HG02678 (cell line): ENCODE data around the gene MMS19.
"Not testable (repeated sequence)": the region's sequence is repeated elsewhere in the genome, so short reads cannot be mapped to it uniquely, and the experiment has no call there.

Experiments
- ATAC-seq: cut with Tn5 transposase; IDR thresholded peaks from one replicate; pipeline ENCODE4 v1.9.1; 2021; ENCODE audit warnings: mild to moderate bottlenecking, moderate library complexity; ENCODE audit not compliant: unreplicated experiment

MMS19 gene

DNA sequence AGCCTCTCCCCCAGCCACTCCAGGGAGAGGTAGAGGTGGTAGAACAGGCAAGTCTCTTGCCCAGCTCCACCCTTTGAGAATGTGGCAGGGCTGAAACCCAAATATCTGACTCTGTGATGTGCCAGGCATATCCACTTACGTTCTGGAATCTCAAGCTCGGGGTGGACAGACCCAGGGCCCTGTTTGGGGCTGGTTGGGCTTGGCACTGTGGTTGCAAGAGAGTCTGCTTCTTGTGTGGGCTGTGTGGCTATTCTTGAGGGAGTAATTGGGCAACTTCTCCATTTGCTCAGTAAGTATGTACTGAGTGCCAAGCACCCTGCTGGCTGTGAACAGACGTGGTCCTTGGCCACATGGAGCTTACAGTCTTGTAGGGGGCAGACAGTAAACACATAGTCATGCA lies 5.2 kb upstream of the MMS19 start:
- no peak for ATAC-seq

DNA sequence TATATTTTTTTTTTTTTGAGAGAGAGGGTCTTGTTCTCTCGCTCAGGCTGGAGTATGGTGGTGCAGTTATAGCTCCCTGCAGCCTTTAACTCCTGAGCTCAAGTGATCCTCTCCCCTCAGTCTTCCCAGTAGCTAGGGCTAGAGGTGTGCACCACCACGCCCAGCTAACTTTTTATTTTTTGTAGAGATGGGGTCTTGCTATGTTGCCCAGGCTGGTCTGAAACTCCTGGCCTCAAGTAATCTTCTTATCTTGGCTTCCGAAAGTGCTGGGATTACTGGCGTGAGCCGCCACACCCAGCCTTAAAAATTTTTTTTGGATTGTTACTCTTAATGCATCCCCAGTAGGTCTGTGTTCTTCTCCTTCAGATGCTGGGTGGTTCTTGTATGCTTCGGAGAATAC lies 4.7 kb upstream of the MMS19 start:
- no peak for ATAC-seq

DNA sequence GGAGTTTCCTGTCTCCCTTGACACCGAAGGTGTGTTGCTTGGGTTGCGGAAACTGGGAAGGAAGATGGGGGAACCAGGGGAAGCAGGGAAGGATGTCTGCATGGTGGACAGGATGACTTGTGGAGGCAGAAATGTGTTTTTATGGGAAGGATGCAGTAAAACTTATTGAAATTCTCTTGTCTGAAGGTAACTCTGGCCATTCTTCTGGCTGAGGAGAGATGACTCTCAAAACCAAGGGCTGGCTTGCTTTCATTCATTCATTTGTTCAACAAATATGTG lies 2.0 kb upstream of the MMS19 start:
- no peak for ATAC-seq

DNA sequence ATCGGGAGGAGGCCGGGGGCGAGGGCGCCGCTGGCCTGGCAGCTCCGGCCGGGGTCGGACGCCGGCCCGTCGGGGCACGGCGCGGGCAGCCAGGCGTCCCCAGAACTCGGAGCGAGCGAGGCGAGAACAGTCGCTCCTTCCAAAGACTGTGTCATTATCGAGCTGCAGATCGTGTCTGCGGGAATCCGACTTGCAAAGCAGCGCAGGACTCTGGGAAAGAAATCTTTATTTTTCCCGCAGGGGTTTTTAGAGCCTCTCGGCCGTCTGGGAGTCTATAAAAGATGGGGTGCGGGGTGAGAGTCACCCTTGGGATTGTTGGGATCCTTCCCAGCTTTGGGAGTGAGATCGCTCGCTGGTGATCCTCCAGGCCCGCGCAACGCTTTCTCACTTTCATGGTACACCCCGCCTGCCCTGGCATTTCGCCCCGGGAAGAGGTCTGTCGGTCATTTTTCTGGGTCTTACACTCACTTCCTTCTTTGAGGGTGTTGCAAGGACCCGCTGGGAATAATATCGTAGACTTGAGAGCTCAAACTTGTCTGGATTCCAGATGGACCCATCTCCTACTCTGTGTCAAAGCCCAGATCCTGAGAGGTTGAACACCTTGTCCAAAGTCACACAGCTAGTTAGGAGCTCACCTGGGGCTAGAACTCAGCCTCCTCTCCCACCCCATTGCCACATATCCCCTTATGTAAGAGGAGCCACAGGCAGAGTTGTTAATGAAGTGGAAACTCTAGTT lies 1.5 kb upstream of the MMS19 start:
- ATAC-seq, result no peak

DNA sequence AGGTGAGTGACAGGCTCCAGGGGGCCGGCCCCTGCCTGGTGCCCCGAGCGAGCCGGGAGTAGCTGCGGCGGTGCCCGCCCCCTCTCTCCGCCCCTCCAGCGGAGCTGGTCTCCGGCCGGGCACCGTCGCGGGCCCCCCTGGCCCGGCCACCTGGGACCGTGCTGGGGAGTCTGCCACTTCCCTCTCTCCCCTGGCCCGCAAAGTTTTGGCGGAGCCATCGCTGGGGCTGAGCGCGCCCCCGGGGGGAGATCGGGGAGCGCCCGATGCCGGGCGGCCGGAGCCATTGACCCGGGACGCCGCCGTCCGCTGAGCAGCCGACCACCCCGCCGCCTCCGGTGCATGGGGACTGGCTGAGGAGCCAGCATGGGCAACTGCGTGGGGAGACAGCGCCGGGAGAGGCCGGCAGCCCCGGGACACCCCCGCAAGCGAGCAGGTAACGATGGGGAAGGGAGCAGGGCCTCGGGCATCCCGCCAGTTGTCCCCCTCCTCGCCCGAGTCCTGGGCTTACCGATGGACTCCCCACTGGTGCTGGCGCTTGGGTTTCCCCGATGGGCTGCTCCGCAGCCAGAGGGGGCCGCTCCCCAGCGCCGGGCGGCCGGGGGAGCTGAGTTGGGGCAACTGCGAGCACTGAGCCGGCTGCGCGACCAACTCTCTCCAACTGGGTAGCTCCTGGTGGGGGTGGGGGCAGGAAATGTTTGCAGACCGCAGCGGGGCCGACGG lies 779 bp upstream of the MMS19 start, which contains the start of gene UBTD1:
Gene UBTD1 (plus strand): TSS at position 84 of the 720 bp plus-strand sequence. CDS start 280 bp downstream, at position 364.
- ATAC-seq, result no peak

DNA sequence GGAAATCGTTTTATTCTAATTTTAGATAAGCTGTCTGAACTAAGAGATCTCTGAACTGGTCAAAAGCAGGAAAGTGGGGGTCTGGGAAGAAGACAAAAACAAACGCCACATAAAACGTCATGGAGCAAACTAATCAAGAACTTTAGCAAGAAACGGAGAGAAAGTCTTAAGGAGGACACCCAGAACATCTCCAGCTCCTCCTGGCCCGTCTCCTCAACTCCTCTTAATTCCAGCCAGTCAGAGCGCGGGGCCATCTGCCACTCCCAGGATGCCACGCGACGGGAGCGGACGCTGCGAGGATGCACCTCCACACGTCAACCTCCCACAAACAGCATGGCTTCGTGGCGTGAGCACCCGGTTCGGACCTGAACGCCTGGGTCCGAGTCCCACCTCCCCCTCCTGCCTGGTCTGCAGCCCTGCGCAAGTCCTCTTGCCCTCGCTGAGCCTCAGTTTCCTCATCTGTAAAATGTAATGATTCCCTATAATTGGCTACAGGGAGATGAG lies 598 bp downstream of the MMS19 start:
- ATAC-seq, result peak; percentile 17

DNA sequence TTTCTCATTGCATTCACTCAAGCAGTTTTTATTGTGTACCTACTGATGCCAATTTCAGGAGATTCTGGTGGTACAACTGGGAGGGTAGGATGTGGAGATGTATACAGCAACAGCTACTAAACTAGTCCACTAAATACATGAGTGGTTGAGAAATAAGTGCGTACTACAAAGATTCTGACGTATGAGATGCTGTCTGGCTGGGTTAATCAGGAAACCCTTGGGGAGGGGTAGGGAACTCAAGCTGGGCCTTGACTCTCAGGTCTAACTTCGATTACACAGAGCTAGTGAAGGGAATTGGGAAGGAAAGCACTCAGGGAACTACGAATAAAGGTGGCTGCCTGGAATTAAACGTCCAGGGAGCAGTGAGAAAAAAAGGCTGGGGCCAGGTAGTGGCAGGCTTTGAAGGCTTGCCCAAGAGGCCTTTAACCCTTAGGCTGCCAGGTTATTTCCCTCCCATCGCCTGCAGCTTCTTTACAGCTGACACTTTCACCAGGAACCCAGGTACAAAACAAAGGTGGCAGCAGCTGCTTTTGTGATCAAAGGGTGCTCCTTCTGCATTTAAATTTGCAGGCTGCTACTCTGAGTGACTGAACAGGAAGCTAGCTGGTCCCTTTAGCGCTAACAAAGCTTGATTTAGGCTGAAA lies 3.2 kb downstream of the MMS19 start:
- no peak for ATAC-seq

DNA sequence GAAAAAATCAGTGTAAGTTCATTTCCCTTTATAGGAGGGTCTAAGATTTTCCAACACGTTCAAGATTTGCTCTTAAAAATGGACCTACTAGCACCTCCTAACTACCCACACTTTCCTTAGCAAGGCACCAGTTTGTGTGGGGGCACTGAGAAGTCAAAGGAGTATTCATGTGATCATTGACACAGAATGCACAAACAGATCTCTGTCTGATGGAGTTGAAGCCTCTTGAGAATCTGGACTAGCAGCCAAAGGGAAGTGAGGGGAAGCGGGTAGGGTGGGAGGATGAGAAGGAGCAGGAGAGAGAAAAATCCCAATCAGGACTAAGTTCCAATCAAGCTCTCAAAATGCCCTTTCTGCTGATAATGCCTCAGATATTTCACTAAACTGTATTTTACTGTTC lies 4.1 kb downstream of the MMS19 start:
- no peak for ATAC-seq

DNA sequence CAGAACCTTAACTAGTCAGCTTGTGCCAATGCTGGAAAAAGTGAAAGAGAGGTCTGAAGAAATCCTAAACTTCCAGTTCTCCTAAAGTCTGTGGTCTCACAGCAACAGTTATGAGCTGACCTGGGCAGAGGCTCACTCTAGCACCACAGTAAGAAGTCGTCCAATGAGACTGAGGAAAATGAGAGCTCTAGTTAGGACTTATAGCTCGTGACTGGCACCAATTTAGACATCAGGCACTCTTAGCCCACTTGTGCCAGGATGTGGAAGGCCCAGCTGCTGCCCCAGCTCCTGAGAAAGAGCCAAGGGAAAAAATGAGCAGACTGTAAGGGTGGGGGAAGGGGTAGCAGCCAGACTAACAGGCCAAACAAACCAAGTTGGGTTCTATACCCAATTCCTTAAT lies 7.6 kb downstream of the MMS19 start:
- ATAC-seq, result no peak

DNA sequence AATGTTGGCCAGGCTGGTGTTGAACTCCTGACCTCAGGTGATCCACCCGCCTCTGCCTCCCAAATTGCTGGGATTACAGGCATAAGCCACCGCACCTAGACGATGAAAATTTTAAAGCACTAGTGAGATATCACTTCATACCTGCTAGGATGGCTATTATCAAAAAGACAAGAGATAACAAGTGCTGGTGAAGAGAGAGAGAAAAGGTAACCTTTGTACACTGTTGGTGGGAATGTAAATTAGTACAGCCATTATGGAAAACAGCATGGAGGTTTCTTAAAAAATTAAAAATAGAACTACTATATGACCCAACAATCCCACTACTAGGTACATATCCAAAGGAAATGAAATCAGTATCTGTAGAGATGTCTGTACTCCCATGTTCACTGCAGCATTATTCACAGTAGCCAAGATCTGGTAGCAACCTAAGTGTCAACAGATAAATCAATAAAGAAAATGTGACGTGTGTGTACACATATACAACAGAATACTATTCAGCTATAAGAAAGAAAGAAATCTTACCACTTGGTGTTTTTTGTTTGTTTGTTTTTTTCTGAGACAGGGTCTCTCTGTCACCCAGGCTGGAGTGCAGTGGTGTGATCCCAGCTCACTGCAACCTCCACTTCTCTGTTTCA lies 12.5 kb downstream of the MMS19 start:
- ATAC-seq, result no peak

DNA sequence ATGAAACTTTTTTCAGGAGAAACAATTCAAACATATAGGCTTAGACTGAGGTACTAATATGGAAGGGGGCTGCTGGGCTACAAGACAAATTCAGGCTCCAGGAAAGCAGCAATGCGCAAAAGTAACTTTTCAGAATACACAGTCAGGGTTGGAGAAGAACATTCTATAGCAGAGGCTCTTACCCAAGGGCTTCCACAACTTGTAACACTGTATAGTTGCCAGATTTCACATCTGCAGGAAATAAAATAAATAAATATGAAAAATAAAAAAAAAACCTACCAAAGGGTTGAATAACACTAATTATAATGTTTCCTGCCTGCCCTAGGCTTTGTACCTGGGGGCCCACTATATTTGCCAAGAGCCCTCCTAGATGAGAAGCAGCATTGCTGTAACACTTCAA lies 14.3 kb downstream of the MMS19 start:
- ATAC-seq, result no peak

DNA sequence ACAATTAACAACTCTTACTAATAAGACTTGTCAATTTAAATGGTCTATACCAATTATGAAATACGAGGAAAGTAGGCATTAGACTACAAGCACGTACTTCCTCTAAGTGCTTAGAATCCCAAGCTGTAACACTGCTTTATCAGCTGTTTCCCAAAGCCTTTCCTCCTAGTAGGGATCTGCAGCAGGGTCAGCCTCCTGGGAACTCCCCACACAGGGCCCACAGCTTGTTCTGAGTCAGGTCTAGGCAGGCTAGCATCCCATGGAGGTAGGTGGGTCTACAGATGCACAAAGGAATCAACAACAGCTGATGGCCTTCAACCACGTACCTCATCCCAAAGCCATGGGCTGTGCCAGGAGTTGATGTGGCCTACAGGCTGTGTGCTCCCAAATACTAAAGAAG lies 14.7 kb downstream of the MMS19 start:
- ATAC-seq, result no peak

DNA sequence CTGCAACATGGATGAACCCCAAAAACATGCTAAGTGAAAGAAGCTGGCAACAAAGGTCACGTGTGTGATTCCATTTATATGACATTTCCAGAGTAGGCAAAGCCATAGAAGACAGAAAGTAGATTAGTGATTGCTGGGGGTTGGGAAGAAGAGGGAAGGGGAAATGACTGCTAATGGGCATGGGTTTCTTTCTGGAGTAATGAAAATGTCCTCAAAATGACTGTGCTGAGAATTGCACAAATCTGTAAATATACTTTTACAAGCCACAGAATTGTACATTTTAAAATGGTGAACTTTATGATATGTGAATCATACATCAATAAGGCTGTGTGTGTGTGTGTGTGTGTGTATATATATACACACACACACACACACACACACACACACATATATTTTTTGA lies 15.8 kb downstream of the MMS19 start:
- ATAC-seq, result no peak

DNA sequence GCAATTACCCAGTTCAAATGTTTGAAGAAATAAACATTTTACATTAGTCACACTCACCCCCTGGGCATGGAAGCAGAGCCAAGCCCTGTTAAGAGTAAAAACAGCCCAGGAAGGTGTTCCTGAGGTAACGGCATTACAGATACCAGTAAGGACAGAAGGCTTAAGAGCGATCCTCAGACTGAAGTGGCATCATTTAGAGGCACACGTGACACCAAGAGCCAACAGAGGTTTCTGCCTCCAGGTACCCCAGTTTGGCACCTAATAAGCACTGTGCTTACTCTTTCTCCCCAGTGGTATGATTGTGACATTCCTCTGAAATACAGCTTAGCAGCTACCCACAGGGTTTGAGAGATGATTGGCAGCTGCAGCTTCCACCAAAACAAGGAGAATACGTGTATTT lies 17.2 kb downstream of the MMS19 start:
- ATAC-seq, result no peak

DNA sequence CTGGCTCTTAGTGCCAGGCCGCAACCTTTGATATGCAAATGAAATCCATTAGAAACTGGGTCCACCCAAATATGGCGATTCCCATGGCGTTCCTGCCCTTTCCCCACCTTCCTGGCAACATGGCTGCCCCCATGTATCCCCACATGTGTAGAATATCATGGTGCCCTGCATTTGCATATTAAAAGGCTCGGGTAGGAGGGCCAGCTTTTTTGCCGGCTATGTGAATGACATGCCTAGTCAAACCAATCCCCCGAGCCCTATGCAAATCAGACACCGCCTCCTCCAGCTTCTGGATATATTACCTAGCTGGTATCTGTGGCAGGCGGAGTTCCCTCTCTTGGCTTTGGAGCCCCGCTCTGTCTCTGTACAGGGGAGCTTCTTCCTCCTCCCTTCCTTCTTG lies 18.3 kb downstream of the MMS19 start:
- ATAC-seq, result no peak

DNA sequence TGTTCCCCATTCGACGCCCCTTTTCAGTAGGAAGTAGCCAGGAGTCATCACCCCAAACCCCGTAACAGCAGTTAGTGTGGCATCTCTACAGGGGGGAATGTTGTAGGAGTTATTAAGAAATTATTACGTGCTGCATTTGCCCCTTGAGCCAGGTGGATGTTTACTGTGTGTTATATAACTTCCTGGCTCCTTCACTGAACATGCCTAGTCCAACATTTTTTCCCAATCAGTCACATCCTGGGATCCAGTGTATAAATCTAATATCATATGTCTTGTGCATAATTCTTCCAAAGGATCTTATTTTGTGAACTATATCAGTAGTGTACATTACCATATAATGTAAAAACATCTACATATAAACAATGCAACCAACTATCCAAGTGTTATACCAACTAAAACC lies 18.8 kb downstream of the MMS19 start:
- ATAC-seq, result not testable (repeated sequence)

DNA sequence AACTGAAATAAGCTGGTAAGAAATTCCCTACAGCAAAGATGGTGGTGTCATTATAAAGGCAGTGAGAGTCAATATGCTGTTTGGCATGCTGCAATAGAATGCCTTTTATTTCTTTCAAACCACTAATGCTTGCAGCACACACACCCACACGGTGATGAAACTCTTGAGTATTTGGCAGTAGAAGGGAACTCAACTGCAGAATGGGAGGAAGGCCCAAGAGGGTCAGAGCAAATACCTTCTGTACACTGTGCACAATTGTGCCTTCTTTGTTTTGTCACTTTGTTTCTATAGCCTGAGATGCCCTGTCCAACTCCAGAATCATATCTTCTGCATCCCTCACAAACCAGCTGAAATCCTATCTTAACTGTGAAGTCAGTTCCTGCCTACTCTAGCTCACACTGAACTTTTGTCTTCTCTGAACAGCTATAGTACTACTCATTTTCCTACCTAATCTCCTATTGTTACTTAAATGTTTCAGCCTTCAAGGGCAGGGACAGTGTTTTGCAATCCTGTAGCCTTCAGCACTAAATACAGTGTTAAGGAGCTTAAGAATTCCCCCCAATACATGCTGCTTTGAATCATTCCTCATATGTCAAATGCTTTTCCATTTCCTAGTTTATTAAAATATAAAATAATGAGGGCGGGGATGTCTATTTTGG lies 22.2 kb downstream of the MMS19 start:
- no peak for ATAC-seq

DNA sequence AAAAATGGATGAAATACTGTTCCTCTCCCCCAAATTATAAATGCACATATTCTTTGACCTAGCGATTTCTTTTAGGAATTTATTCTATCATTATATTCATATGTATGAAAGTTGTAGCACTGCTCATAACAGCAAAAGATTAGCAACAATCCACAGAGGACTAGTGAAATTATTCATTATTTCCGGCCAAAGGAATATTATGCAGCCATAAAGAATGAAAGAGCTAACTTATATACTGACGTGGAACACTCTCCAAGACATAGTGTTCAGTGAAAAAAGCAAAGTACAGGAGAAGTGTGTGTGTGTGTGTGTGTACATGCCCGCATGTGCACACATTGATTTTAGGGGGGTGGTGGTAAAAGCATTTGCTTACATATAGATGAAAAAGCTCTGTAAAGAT lies 23.3 kb downstream of the MMS19 start:
- no peak for ATAC-seq

DNA sequence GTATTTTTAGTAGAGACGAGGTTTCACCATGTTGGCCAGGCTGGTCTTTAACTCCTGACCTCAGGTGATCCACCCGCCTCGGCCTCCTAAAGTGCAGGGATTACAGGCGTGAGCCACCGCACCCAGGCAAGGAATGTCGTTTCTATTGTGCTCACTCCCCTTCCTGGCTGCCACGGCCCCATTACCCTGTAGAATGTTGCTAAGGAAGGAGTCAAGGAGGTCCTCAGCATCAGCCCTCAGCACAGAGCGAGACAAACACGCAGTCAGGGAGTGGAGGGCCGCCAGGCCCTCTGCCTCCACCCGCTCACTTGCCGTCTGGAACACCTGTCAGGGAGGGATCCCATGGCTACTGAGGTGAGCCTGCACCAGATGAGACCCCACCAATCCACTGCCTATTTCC lies 29.4 kb downstream of the MMS19 start:
- ATAC-seq, result not testable (repeated sequence)

DNA sequence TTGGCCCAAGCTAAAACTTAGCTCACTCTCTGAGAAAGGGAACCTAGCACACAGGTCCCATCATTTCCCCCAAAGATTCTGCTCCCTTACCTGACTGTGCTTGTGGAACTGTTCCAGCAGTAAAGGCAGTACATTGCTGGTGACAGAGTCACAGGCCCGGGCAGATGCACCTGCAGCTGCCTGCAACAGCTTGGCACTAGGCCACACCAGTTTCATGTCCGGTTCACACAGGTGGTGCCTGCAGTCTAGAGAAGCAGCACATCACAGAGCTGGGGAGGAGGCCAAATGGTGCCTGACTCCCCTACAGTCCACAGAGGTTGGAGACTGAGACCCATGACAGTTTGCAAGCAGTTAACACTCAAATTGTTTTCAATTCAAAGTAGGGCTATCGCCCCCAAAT lies 30.1 kb downstream of the MMS19 start:
- ATAC-seq, result no peak

DNA sequence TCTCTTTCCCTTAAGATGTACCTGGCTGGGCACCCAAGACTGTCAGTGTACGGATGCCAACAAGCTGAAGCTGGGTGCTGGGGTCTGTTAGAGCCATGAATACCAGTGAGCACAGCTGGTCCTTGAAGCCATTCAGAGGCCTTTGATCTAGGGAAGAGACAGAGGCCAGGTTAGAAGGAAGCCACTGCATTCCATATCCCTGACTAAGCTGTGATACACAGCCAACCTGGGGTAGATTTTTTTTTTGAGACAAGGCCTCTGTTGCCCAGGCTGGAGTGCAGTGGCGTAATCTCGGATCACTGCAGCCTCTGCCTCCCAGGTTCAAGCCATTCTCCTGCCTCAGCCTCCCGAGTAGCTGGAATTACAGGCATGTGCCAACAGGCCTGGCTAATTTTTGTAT lies 31.5 kb downstream of the MMS19 start:
- no peak for ATAC-seq
